ENCODE results near the gene ATP6V1B1. TPM values are rescaled to one million over a fixed set of nuclear protein-coding genes. Genes with fewer than 3 reads are reported as not detected.

Gene ATP6V1B1
- total RNA-seq, 1 experiment from 2014 or later, result not detected

GRCh38 chr2:70954886-70955285 is 19.2 kb downstream of the ATP6V1B1 start:
- Histone ChIP-seq H3K36me3 (no peaks in the 10 kb centered on the region), H3K27me3 (replicated peaks) (peaks cover 31% of the 10 kb centered on the region)

GRCh38 chr2:70956141-70956540 is 20.4 kb downstream of the ATP6V1B1 start:
- peak in 1 of 2 experiments; percentile 18 for DNase-seq (ENCODE audit: low read depth in 1 of 2, low spot score in 2 of 2)
- H3K27me3 ChIP-seq (replicated peaks), result peaks cover 31% of the 10 kb centered on the region
- no peak overlapping the region for H3K4me3 ChIP-seq
- H3K27ac ChIP-seq, result no peak overlapping the region
- no peaks in the 10 kb centered on the region for H3K36me3 ChIP-seq
- no peaks in the 10 kb centered on the region for H3K4me1 ChIP-seq (replicated peaks)
- H3K9me3 ChIP-seq (replicated peaks), result no peaks in the 10 kb centered on the region

More at GRCh38 chr2:70954886-70955285, 19.2 kb downstream of the ATP6V1B1 start:
- Histone ChIP-seq H3K4me1 (replicated peaks) (no peaks in the 10 kb centered on the region), H3K27ac (no peak overlapping the region), H3K4me3 (no peak overlapping the region), H3K9me3 (replicated peaks) (no peaks in the 10 kb centered on the region)
- peak in 1 of 2 experiments; percentile 21 for DNase-seq (ENCODE audit: low read depth in 1 of 2, low spot score in 2 of 2)

GRCh38 chr2:70957798-70958197 is 22.1 kb downstream of the ATP6V1B1 start:
- DNase-seq (ENCODE audit: low read depth in 1 of 2, low spot score in 2 of 2), result peak in 1 of 2 experiments; percentile 17
- Histone ChIP-seq H3K36me3 (no peaks in the 10 kb centered on the region), H3K27ac (no peak overlapping the region), H3K9me3 (replicated peaks) (no peaks in the 10 kb centered on the region), H3K4me3 (no peak overlapping the region), H3K27me3 (replicated peaks) (peaks cover 28% of the 10 kb centered on the region), H3K4me1 (replicated peaks) (no peaks in the 10 kb centered on the region)

GRCh38 chr2:70958759-70959158 is 23.1 kb downstream of the ATP6V1B1 start:
- H3K9me3 ChIP-seq (replicated peaks), result no peaks in the 10 kb centered on the region
- no peak overlapping the region for H3K27ac ChIP-seq
- no peaks in the 10 kb centered on the region for H3K36me3 ChIP-seq
- H3K4me3 ChIP-seq, result no peak overlapping the region
- no peaks in the 10 kb centered on the region for H3K4me1 ChIP-seq (replicated peaks)
- DNase-seq (ENCODE audit: low read depth in 1 of 2, low spot score in 2 of 2), result peak in 1 of 2 experiments; percentile 33
- H3K27me3 ChIP-seq (replicated peaks), result peaks cover 20% of the 10 kb centered on the region

GRCh38 chr2:70959271-70959761 is 23.6 kb downstream of the ATP6V1B1 start:
- H3K36me3 ChIP-seq, result no peaks in the 10 kb centered on the region

GRCh38 chr2:70959851-70960832 is 24.4 kb downstream of the ATP6V1B1 start:
- Histone ChIP-seq H3K27ac (no peak overlapping the region), H3K36me3 (no peaks in the 10 kb centered on the region), H3K9me3 (replicated peaks) (no peaks in the 10 kb centered on the region), H3K4me3 (no peak overlapping the region), H3K4me1 (replicated peaks) (peaks cover 5% of the 10 kb centered on the region), H3K27me3 (replicated peaks) (peaks cover 19% of the 10 kb centered on the region)
- DNase-seq (ENCODE audit: low read depth in 1 of 2, low spot score in 2 of 2), result peak in 1 of 2 experiments; percentile 37

More at GRCh38 chr2:70959271-70959761, 23.6 kb downstream of the ATP6V1B1 start:
- Histone ChIP-seq H3K27ac (no peak overlapping the region), H3K4me1 (replicated peaks) (no peaks in the 10 kb centered on the region), H3K4me3 (no peak overlapping the region), H3K27me3 (replicated peaks) (peaks cover 17% of the 10 kb centered on the region), H3K9me3 (replicated peaks) (no peaks in the 10 kb centered on the region)
- DNase-seq (ENCODE audit: low read depth in 1 of 2, low spot score in 2 of 2), result peak in 1 of 2 experiments; percentile 18

GRCh38 chr2:70960833-70961647 is 25.3 kb downstream of the ATP6V1B1 start:
- Histone ChIP-seq H3K4me1 (replicated peaks) (peaks cover 6% of the 10 kb centered on the region), H3K36me3 (no peaks in the 10 kb centered on the region), H3K27me3 (replicated peaks) (peaks cover 12% of the 10 kb centered on the region), H3K27ac (no peak overlapping the region), H3K9me3 (replicated peaks) (no peaks in the 10 kb centered on the region), H3K4me3 (no peak overlapping the region)
- DNase-seq (ENCODE audit: low read depth in 1 of 2, low spot score in 2 of 2), result peak in 1 of 2 experiments; percentile 35

GRCh38 chr2:70961648-70961994 is 25.9 kb downstream of the ATP6V1B1 start:
- H3K4me1 ChIP-seq (replicated peaks), result peaks cover 6% of the 10 kb centered on the region
- DNase-seq (ENCODE audit: low read depth in 1 of 2, low spot score in 2 of 2), result peak in 1 of 2 experiments; percentile 31

GRCh38 chr2:70962211-70962884 is 26.6 kb downstream of the ATP6V1B1 start:
- H3K4me1 ChIP-seq (replicated peaks), result peaks cover 6% of the 10 kb centered on the region
- H3K27ac ChIP-seq, result no peak overlapping the region
- no peak overlapping the region for H3K4me3 ChIP-seq
- H3K36me3 ChIP-seq, result no peaks in the 10 kb centered on the region
- peaks cover 11% of the 10 kb centered on the region for H3K27me3 ChIP-seq (replicated peaks)
- peak in 1 of 2 experiments; percentile 37 for DNase-seq (ENCODE audit: low read depth in 1 of 2, low spot score in 2 of 2)
- H3K9me3 ChIP-seq (replicated peaks), result no peaks in the 10 kb centered on the region

More at GRCh38 chr2:70961648-70961994, 25.9 kb downstream of the ATP6V1B1 start:
- Histone ChIP-seq H3K27ac (no peak overlapping the region), H3K27me3 (replicated peaks) (peaks cover 11% of the 10 kb centered on the region), H3K4me3 (no peak overlapping the region), H3K36me3 (no peaks in the 10 kb centered on the region), H3K9me3 (replicated peaks) (no peaks in the 10 kb centered on the region)

GRCh38 chr2:70962885-70963878 is 27.5 kb downstream of the ATP6V1B1 start:
- peak in 1 of 2 experiments; percentile 37 for DNase-seq (ENCODE audit: low read depth in 1 of 2, low spot score in 2 of 2)
- H3K27me3 ChIP-seq (replicated peaks), result peaks cover 11% of the 10 kb centered on the region
- peaks cover 6% of the 10 kb centered on the region for H3K4me1 ChIP-seq (replicated peaks)
- H3K4me3 ChIP-seq, result no peak overlapping the region
- no peaks in the 10 kb centered on the region for H3K9me3 ChIP-seq (replicated peaks)
- H3K36me3 ChIP-seq, result no peaks in the 10 kb centered on the region
- no peak overlapping the region for H3K27ac ChIP-seq

GRCh38 chr2:70964133-70964532 is 28.4 kb downstream of the ATP6V1B1 start:
- Histone ChIP-seq H3K36me3 (no peaks in the 10 kb centered on the region), H3K27ac (no peak overlapping the region), H3K4me3 (no peak overlapping the region), H3K27me3 (replicated peaks) (peaks cover 11% of the 10 kb centered on the region), H3K4me1 (replicated peaks) (peaks cover 6% of the 10 kb centered on the region), H3K9me3 (replicated peaks) (no peaks in the 10 kb centered on the region)
- DNase-seq (ENCODE audit: low read depth in 1 of 2, low spot score in 2 of 2), result peak in 1 of 2 experiments; percentile 17

Data from SJSA1 (cell line).